ENCODE data around the gene CROCC2. TPM values are rescaled to one million over a fixed set of nuclear protein-coding genes. Genes with fewer than 3 reads are reported as not detected.

Gene CROCC2
- total and polyA plus RNA-seq, 2 of the 13 experiments (the other 11 are each of a cell fraction or from before 2014, with no cell fraction given): not detected

DNA sequence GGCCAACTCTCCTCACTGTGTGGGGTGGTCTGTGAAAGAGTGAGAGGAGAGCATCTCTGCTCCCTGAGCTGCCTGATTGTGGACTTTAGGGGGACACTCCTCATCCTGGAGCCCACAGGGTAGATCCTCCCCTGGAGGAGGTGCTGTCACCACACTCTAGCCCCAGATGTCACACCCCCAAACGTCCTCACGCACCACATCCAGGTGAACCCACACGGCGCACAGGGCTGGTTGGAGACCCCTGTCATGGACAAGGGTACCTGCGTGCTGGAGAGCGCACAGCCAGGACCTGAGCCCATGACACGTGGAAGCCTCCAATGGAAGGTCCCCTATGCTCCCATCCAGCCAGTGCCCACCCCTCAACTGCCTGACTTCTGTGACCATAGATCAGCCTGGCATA, 27.0 kb upstream of the CROCC2 start:
- ChIA-PET POLR2A (interaction anchor here (0.6 kb wide), 1 partner anchor 18 kb away, joined by 3 read pairs; no protein-coding TSS in a partner anchor), CTCF (ENCODE audit: low intra/inter-chr PET ratio, low total read pairs) (no interaction called here)
- Histone ChIP-seq H3K36me3 (replicated peaks in 1 of 2; ENCODE audit: control insufficient read depth in 1 of 2, insufficient read depth in 2 of 2, low read length in 2 of 2) (no peaks in the 10 kb centered on the region; a peak in 1 of 5 replicates), H3K9ac (ENCODE audit: insufficient read depth, low read depth, low read length) (no peak overlapping the region), H2AFZ (ENCODE audit: low read length) (no peak overlapping the region), H3K4me2 (ENCODE audit: low read depth, low read length) (no peak overlapping the region), H4K20me1 (ENCODE audit: insufficient read depth, low read length) (no peaks in the 10 kb centered on the region), H3K4me1 (ENCODE audit: insufficient read depth, low read length) (peaks cover 47% of the 10 kb centered on the region), H3K79me2 (ENCODE audit: insufficient read depth, low read length) (no peaks in the 10 kb centered on the region), H3K27ac (ENCODE audit: extremely low read length, insufficient read depth, low read length) (no peak overlapping the region), H3K9me3 (ENCODE audit: low read length) (no peaks in the 10 kb centered on the region), H3K27me3 (ENCODE audit: control insufficient read depth in 1 of 2, insufficient read depth in 2 of 2, low read length in 2 of 2) (no peaks in the 10 kb centered on the region), H3K4me3 (replicated peaks in 1 of 3; ENCODE audit: insufficient read depth in 1 of 3, low read depth in 2 of 3, low read length in 3 of 3) (no peak overlapping the region)
- ATAC-seq: no peak
- TF ChIP-seq HNF1A (IDR thresholded peaks at IDR 0.05; ENCODE audit: low read depth): no peak
- TF ChIP-seq HNF1A (CRISPR knock-in tag; IDR thresholded peaks at IDR 0.05; ENCODE audit: borderline replicate concordance): no peak
- no peak for TF ChIP-seq ZNF768 (CRISPR knock-in tag; IDR thresholded peaks at IDR 0.05)
- TF ChIP-seq MATR3 (CRISPR knock-in tag; IDR thresholded peaks at IDR 0.05): no peak
- TF ChIP-seq ZNF256 (CRISPR knock-in tag; conservative IDR thresholded peaks at IDR 0.05): no peak
- 78% methylated on average over 6 of the region's 7 CpGs for WGBS (ENCODE audit: low lambda C conversion rate)
- BruUV-seq (replicated peaks): no TSS peak
- in situ Hi-C loops (cut with HindIII; ENCODE audit: extremely low pct_ligation_motif_present, low pct_unique_long_range_greater_than_20kb): no loop called here
- FAIRE-seq: no peak
- intact Hi-C loops (cut with micrococcal nuclease; ENCODE audit: unreplicated experiment): no loop called here
- DNase-seq (ENCODE audit: low spot score): no peak

All from HepG2 (cell line).